SK-N-SH (cell line): ENCODE measurements around the gene MYLK4. TPM values are rescaled to one million over a fixed set of nuclear protein-coding genes. Genes with fewer than 3 reads are reported as not detected.

Experiments
- CTCF ChIA-PET: fragments of 300-600, 350-600 bp; formaldehyde crosslinking; extraction: SDS; loops from one replicate; lab custom pipeline; 2021; lab: Yijun Ruan, JAX
- POLR2A ChIA-PET: fragments of 350-600 bp; sonication (Branson Sonifier 250); formaldehyde crosslinking; extraction: SDS; loops from one replicate; lab custom pipeline; 2020; ENCODE audit warnings: antibody characterized with exemption, inconsistent platforms; lab: Yijun Ruan, JAX
- DNase-seq: peaks from one replicate; pipeline ENCODE4 v3.0.0; 2012
- H2AFZ ChIP-seq: fragments of 200-600 bp; sonication (generic); 2 replicates; pipeline ENCODE4 v1.8.1; 2016; ENCODE audit warnings: antibody characterized with exemption, mild to moderate bottlenecking, low read depth
- H3F3A ChIP-seq: fragments of 200-600 bp; sonication (generic); replicated peaks from 2 replicates; pipeline ENCODE3; 2016; ENCODE audit warnings: antibody characterized with exemption, mild to moderate bottlenecking; ENCODE audit not compliant: insufficient read depth
- H3K27ac ChIP-seq, 2 experiments: fragments of 200-500 bp in 1 of 2; fragments of 200-600 bp in 1 of 2; sonication (Bioruptor generic) in 1 of 2; sonication (generic), shearing (Covaris generic) in 1 of 2; 2 replicates each; pipeline versions ENCODE4 v1.5.1 to v1.6.1; 2014 to 2016; ENCODE audit warnings: low read depth in 2 of 2, inconsistent platforms in 1 of 2, low read length in 1 of 2, mild to moderate bottlenecking in 1 of 2, mixed read lengths in 1 of 2
- H3K27me3 ChIP-seq: fragments of 200-600 bp; sonication (generic), shearing (Covaris generic); 2 replicates; pipeline ENCODE4 v1.6.1; 2016; ENCODE audit warnings: mixed run types; ENCODE audit not compliant: insufficient read depth
- H3K36me3 ChIP-seq, 2 experiments: fragments of 200-500 bp in 1 of 2; fragments of 200-600 bp in 1 of 2; sonication (Bioruptor generic) in 1 of 2; sonication (generic) in 1 of 2; replicated peaks in 1 of 2; 2 replicates each; pipeline versions ENCODE3 to v1.5.1; 2014 to 2016; ENCODE audit warnings: low read length in 1 of 2, mild to moderate bottlenecking in 1 of 2; ENCODE audit not compliant: insufficient read depth in 2 of 2, control insufficient read depth in 1 of 2
- H3K4me1 ChIP-seq, 2 experiments: fragments of 200-500 bp in 1 of 2; fragments of 200-600 bp in 1 of 2; sonication (Bioruptor generic) in 1 of 2; sonication (generic), shearing (Covaris generic) in 1 of 2; 2 replicates each; pipeline versions ENCODE4 v1.5.1 to v1.6.1; 2014 to 2016; ENCODE audit warnings: low read depth in 1 of 2, low read length in 1 of 2, mixed run types in 1 of 2; ENCODE audit not compliant: insufficient read depth in 2 of 2, control insufficient read depth in 1 of 2
- H3K4me2 ChIP-seq: fragments of 200-600 bp; sonication (generic), shearing (Covaris generic); 2 replicates; pipeline ENCODE4 v1.6.1; 2017; ENCODE audit warnings: mixed run types
- H3K4me3 ChIP-seq, 2 experiments: fragments of 200-500 bp in 1 of 2; fragments of 200-600 bp in 1 of 2; sonication (Bioruptor generic) in 1 of 2; sonication (generic), shearing (Covaris generic) in 1 of 2; 2 replicates each; pipeline versions ENCODE4 v1.5.1 to v1.8.1; 2014 to 2016; ENCODE audit warnings: low read depth in 2 of 2, inconsistent platforms in 1 of 2, low read length in 1 of 2, mild to moderate bottlenecking in 1 of 2, mixed read lengths in 1 of 2, moderate library complexity in 1 of 2
- H3K79me2 ChIP-seq: fragments of 200-600 bp; sonication (generic); 2 replicates; pipeline ENCODE4 v1.8.1; 2017; ENCODE audit warnings: mild to moderate bottlenecking; ENCODE audit not compliant: insufficient read depth
- H3K9ac ChIP-seq: fragments of 200-600 bp; sonication (generic); 2 replicates; pipeline ENCODE4 v1.6.1; 2017; ENCODE audit warnings: mixed run types
- H3K9me2 ChIP-seq: fragments of 200-600 bp; sonication (generic); 2 replicates; pipeline ENCODE4 v1.6.1; 2017; ENCODE audit warnings: mixed run types
- H3K9me3 ChIP-seq: fragments of 200-600 bp; sonication (generic); 2 replicates; pipeline ENCODE4 v1.6.1; 2017; ENCODE audit warnings: mixed run types, mild to moderate bottlenecking, moderate library complexity
- H4K20me1 ChIP-seq: fragments of 200-600 bp; sonication (generic); 2 replicates; pipeline ENCODE4 v1.6.1; 2017; ENCODE audit warnings: mild to moderate bottlenecking, mixed run types; ENCODE audit not compliant: insufficient read depth
- CHD2 ChIP-seq: fragments of 150-350 bp; IDR thresholded peaks from 2 replicates; pipeline ENCODE4 v1.6.1; 2018; ENCODE audit warnings: low read length; ENCODE audit not compliant: partially characterized antibody
- ELF1 ChIP-seq: IDR thresholded peaks from 2 replicates; pipeline ENCODE4 v1.4.0; 2012
- EP300 ChIP-seq, 2 experiments: IDR thresholded peaks; 2 replicates each; pipeline versions ENCODE4 v1.4.0 to v1.6.1; 2012; ENCODE audit warnings: borderline replicate concordance in 1 of 2, low read depth in 1 of 2, low read length in 1 of 2
- EZH2phosphoT487 ChIP-seq: fragments of 200-600 bp; sonication (generic); IDR thresholded peaks from 2 replicates; pipeline ENCODE4 v1.6.1; 2017; ENCODE audit warnings: low read depth, mixed run types, mild to moderate bottlenecking, antibody characterized with exemption, moderate library complexity, borderline replicate concordance
- FOXM1 ChIP-seq: IDR thresholded peaks from 2 replicates; pipeline ENCODE4 v1.4.0; 2012; ENCODE audit warnings: low read depth, mild to moderate bottlenecking
- IRF3 ChIP-seq: fragments of 150-350 bp; IDR thresholded peaks from 2 replicates; pipeline ENCODE4 v1.6.1; 2016; ENCODE audit warnings: mild to moderate bottlenecking, low read depth, low read length
- JUND ChIP-seq: IDR thresholded peaks from 2 replicates; pipeline ENCODE4 v1.4.0; 2012
- MAX ChIP-seq: IDR thresholded peaks from 2 replicates; pipeline ENCODE4 v1.4.0; 2012; ENCODE audit warnings: low read depth
- MEF2A ChIP-seq: IDR thresholded peaks from 2 replicates; pipeline ENCODE4 v1.4.0; 2012; ENCODE audit warnings: low read depth, borderline replicate concordance
- NRF1 ChIP-seq: IDR thresholded peaks from 2 replicates; pipeline ENCODE4 v1.6.1; 2012; ENCODE audit warnings: low read depth, mild to moderate bottlenecking, low read length
- RAD21 ChIP-seq: IDR thresholded peaks from 2 replicates; pipeline ENCODE4 v1.6.1; 2012; ENCODE audit warnings: mild to moderate bottlenecking, low read length
- SIN3A ChIP-seq: IDR thresholded peaks from 2 replicates; pipeline ENCODE4 v1.6.1; 2012; ENCODE audit warnings: low read depth, mild to moderate bottlenecking, low read length, moderate library complexity, borderline replicate concordance
- SMC3 ChIP-seq: IDR thresholded peaks from 2 replicates; pipeline ENCODE4 v1.6.1; 2012; ENCODE audit warnings: low read depth, low read length, improper control_type of control experiment
- TCF12 ChIP-seq: IDR thresholded peaks from 2 replicates; pipeline ENCODE4 v1.4.0; 2012
- TEAD4 ChIP-seq: IDR thresholded peaks from 2 replicates; pipeline ENCODE4 v1.4.0; 2012; ENCODE audit warnings: mild to moderate bottlenecking, borderline replicate concordance; ENCODE audit not compliant: insufficient read depth
- ZBTB33 ChIP-seq: IDR thresholded peaks from 2 replicates; pipeline ENCODE4 v1.4.0; 2012; ENCODE audit warnings: low read depth, borderline replicate concordance
- WGBS: methylation state at CpG from one replicate; pipeline ENCODE4 v1.1.6; 2017; ENCODE audit warnings: low lambda C conversion rate; 5-methylcytosine and 5-hydroxymethylcytosine counted together
- polyA plus RNA-seq, 3 experiments: library from polyadenylated mRNA; depleted of rRNA; stranded (reverse); fragments of >200 nt; gene quantifications; 2 replicates each; pipeline ENCODE4 v1.2.3, GENCODE V29; 2012

Gene MYLK4
- polyA plus RNA-seq, 1 of the 3 experiments (the other 2 are of a cell fraction): 0.16 TPM

GRCh38 chr6:2795956-2796355 lies 45.2 kb upstream of the MYLK4 start:
- no peak overlapping the region for H2AFZ ChIP-seq
- H3K9me3 ChIP-seq: no peaks in the 10 kb centered on the region
- H3K27ac ChIP-seq: no peak overlapping the region
- H4K20me1 ChIP-seq: no peaks in the 10 kb centered on the region
- ChIA-PET CTCF (interaction anchor here (0.6 to 2.3 kb wide), 6 partner anchors 31 to 464 kb away, joined by 3 to 9 read pairs (median 4); partner anchors contain the start of genes SERPINB1 and WRNIP1), POLR2A (no interaction called here)
- 96% methylated on average over 8 of the region's 16 CpGs for WGBS
- H3K9ac ChIP-seq: no peak overlapping the region
- no peaks in the 10 kb centered on the region; the same call in 1 of the 2 replicates for H3K79me2 ChIP-seq
- H3K36me3 ChIP-seq: no peaks in the 10 kb centered on the region
- H3K4me2 ChIP-seq: no peak overlapping the region
- H3K9me2 ChIP-seq: no peaks in the 10 kb centered on the region
- peaks cover 2 to 12% of the 10 kb centered on the region in 2 experiments; a peak in 2 of 4 replicates for H3K4me1 ChIP-seq
- H3F3A ChIP-seq: peaks cover under 1% of the 10 kb centered on the region
- H3K27me3 ChIP-seq: no peaks in the 10 kb centered on the region
- TF ChIP-seq NRF1 (no peak), CHD2 (no peak), ELF1 (no peak), EZH2phosphoT487 (no peak), FOXM1 (no peak), SMC3 (no peak), TEAD4 (no peak), SIN3A (no peak), ZBTB33 (no peak), TCF12 (no peak)
- no peak overlapping the region for H3K4me3 ChIP-seq
- DNase-seq: no peak

GRCh38 chr6:2795162-2795561 lies 44.4 kb upstream of the MYLK4 start:
- WGBS: 87% methylated on average over 2 of the region's 2 CpGs

More at GRCh38 chr6:2795162-2795561, 44.4 kb upstream of the MYLK4 start:
- Histone ChIP-seq H3K79me2 (no peaks in the 10 kb centered on the region; the same call in 1 of the 2 replicates), H3K9me2 (no peaks in the 10 kb centered on the region), H3F3A (peaks cover 8% of the 10 kb centered on the region), H4K20me1 (no peaks in the 10 kb centered on the region), H3K4me3 (no peak overlapping the region), H3K27ac (no peak overlapping the region), H3K9me3 (no peaks in the 10 kb centered on the region), H3K9ac (no peak overlapping the region), H3K4me2 (no peak overlapping the region), H2AFZ (no peak overlapping the region), H3K27me3 (no peaks in the 10 kb centered on the region), H3K36me3 (no peaks in the 10 kb centered on the region), H3K4me1 (peaks cover 6 to 10% of the 10 kb centered on the region in 2 experiments; a peak in 2 of 4 replicates)
- no peak for TF ChIP-seq MAX
- TF ChIP-seq EZH2phosphoT487: no peak
- TF ChIP-seq MEF2A: no peak
- TF ChIP-seq RAD21: no peak
- TF ChIP-seq ELF1: no peak
- no peak for TF ChIP-seq IRF3
- TF ChIP-seq SMC3: no peak
- TF ChIP-seq JUND: no peak
- no peak for TF ChIP-seq ZBTB33
- TF ChIP-seq EP300 (IDR thresholded peaks at IDR 0.05; ENCODE audit: borderline replicate concordance in 1 of 2, low read depth in 1 of 2, low read length in 1 of 2): no peak
- DNase-seq: no peak
- CTCF ChIA-PET: interaction anchor here (0.6 to 2.3 kb wide), 6 partner anchors 30 to 464 kb away, joined by 3 to 9 read pairs (median 4); partner anchors contain the start of genes SERPINB1 and WRNIP1
- POLR2A ChIA-PET: no interaction called here
